ENCODE data around the gene ME2. TPM values are rescaled to one million over a fixed set of nuclear protein-coding genes. Genes with fewer than 3 reads are reported as not detected.

The ME2 gene
- total RNA-seq, 1 donor, result 38.9 TPM

DNA sequence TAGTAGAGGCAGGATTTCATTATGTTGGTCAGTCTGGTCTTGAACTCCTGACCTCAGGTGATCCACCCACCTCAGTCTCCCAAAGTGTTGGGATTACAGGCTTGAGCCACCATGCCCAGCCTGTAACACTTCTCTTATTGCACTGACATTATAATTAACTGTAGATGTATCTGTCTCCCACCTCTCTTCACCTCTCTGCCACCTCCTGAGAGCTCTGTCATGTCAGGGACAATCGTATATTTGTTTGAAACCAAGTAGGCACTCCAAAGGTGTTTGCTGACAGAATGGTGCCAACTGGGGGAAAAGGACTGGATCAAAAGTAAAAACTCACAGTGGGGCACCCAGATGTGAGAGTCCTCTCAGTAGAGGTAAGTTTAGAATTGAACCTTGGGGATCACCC is 17.3 kb upstream of the ME2 start:
- TF ChIP-seq, protein P1, sequence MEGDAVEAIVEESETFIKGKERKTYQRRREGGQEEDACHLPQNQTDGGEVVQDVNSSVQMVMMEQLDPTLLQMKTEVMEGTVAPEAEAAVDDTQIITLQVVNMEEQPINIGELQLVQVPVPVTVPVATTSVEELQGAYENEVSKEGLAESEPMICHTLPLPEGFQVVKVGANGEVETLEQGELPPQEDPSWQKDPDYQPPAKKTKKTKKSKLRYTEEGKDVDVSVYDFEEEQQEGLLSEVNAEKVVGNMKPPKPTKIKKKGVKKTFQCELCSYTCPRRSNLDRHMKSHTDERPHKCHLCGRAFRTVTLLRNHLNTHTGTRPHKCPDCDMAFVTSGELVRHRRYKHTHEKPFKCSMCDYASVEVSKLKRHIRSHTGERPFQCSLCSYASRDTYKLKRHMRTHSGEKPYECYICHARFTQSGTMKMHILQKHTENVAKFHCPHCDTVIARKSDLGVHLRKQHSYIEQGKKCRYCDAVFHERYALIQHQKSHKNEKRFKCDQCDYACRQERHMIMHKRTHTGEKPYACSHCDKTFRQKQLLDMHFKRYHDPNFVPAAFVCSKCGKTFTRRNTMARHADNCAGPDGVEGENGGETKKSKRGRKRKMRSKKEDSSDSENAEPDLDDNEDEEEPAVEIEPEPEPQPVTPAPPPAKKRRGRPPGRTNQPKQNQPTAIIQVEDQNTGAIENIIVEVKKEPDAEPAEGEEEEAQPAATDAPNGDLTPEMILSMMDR (IDR thresholded peaks at IDR 0.05; ENCODE audit: insufficient read depth, low read depth, low read length), result no peak
- H3K4me3 ChIP-seq (ENCODE audit: low read depth, low read length), result no peak overlapping the region
- no peak for DNase-seq (ENCODE audit: low read depth)

DNA sequence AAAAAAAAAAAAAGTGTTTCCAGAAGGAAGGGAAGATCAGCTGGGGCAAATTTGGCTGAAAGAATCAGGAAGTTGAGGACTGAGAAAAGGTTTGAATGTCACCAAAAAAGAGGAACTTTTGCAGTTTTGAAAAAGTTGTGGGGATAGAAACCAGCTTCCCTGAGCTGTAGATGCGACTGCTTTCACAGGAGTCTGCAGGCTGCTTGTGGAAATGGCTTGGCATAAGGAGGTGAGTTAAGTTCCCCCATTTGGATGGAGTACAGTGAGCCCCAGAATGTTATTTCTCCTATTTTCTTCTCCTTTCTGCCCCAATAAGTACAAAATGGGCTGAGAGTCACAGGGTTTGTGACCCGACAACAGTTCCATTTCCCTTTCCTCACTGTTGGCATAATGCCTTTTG is 16.5 kb upstream of the ME2 start:
- H3K4me3 ChIP-seq (ENCODE audit: low read depth, low read length), result no peak overlapping the region
- TF ChIP-seq, protein P1 (IDR thresholded peaks at IDR 0.05; ENCODE audit: insufficient read depth, low read depth, low read length), result no peak
- no peak for DNase-seq (ENCODE audit: low read depth)

DNA sequence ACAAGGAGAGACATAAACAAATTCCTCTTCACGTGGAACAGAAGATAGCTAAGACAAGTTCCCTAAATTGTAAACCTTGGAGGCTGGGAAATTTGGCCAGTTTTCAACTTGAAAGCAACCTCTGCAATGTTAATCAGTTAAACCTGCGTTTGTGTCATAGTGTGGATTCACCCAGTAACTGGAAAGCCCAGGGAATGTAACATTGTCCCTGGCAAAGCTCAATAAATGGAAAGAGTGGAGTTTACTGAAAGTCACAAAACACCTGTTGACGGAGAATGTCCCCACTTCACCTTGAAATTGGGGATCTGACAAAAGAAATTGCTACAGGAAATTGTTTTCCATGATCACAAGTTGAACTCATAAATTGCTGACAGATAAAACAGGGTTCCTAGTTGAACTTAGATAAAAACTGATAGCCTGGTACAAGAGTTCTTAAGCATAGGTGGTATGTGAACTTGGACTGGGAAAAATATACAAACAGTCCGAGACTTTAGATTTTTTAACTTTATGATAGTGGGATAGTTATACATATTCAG is 15.0 kb upstream of the ME2 start:
- no peak overlapping the region for H3K4me3 ChIP-seq (ENCODE audit: low read depth, low read length)
- TF ChIP-seq, protein P1 (IDR thresholded peaks at IDR 0.05; ENCODE audit: insufficient read depth, low read depth, low read length), result no peak
- no peak for DNase-seq (ENCODE audit: low read depth)

DNA sequence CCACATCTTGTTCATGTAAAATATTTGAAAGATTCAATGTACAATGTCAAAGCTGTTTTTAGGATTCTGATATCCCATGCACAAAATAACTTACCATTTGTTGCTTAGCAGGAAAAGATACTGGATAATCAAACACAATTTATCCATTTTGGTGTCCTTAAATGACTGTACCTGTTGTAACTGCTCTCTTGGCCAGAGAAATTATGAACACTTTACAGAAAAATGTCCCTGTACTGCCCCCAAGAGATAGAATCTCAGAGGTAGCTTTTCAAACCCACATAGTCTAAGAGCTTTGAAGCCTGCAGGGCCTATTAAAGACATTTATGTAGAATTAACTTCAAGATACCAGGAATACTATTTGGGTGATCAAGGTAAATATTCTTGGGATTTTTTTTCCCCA is 12.2 kb upstream of the ME2 start:
- H3K4me3 ChIP-seq (ENCODE audit: low read depth, low read length), result no peak overlapping the region
- TF ChIP-seq, protein P1 (IDR thresholded peaks at IDR 0.05; ENCODE audit: insufficient read depth, low read depth, low read length), result peak; percentile 18
- DNase-seq (ENCODE audit: low read depth), result no peak

DNA sequence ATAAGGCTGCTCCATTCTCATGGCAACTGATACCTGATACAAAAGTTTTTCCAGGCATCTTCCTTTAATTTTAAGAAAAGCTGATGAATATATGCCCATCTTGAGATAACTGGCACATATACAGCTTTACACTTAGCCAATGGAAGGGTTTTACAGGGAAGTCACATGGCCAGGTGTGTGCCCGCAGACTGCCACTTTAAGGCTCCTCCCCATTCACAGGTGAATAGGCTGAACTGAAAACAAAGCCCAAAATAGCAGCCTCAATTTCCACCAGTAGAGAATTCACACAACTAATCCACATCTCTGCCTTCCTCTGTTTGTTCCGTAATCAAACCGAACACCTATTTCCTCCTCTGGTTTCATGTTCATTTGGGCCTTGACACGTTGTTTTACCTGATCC is 9.8 kb upstream of the ME2 start:
- DNase-seq (ENCODE audit: low read depth), result no peak
- TF ChIP-seq, protein P1 (IDR thresholded peaks at IDR 0.05; ENCODE audit: insufficient read depth, low read depth, low read length), result no peak
- no peak overlapping the region for H3K4me3 ChIP-seq (ENCODE audit: low read depth, low read length)

DNA sequence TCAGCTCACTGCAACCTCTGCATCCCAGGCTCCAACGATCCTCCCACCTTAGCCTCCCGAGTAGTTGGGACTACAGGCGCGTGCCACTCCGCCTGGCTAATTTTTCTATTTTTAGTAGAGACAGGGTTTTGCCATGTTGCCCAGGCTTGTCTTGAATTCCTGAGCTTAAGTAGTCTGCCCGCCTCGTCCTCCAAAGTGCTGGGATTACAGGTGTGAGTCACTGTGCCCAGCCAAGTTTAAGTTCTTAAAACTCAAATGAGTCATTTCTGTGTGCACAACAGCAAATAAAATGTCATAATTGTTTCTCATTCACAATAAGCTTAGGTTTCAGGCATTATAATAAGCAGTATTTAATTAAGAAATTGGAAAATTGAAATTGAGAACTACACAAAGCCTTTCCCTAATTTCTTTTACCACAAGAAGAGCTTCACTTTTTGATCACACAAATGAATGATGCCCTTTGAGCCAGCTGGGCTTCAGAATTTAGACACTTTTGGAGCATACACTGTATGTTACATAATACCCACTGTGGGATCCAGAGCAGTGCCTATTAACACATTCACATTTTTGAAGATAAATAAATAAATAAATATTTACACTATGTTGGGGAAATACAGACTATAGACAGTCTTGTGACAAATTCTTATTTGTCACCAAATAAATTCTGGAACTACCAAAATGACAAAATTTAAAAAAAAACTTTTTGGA is 8.6 kb upstream of the ME2 start:
- no peak overlapping the region for H3K4me3 ChIP-seq (ENCODE audit: low read depth, low read length)
- TF ChIP-seq, protein P1 (IDR thresholded peaks at IDR 0.05; ENCODE audit: insufficient read depth, low read depth, low read length), result no peak
- peak; percentile 50 for DNase-seq (ENCODE audit: low read depth)

DNA sequence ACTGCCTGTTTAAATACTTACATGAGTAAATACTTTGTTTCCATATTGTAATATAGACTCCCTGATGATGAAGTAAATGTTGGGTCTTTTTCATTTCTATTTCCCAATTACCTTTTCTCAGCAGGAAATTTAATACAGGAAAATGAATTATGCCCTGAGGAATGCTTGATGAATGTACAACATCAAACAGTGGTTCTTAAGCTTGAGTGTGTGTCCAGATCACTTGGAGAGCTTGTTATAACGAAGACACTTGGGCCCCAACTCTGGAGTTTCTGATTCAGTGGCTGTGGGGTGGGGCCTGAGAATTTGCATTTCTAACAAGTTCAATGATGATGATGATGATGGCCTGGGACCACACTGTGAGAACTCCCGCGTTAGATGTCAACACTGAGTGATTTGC is 7.1 kb upstream of the ME2 start:
- H3K4me3 ChIP-seq (ENCODE audit: low read depth, low read length), result no peak overlapping the region
- TF ChIP-seq, protein P1 (IDR thresholded peaks at IDR 0.05; ENCODE audit: insufficient read depth, low read depth, low read length), result no peak
- DNase-seq (ENCODE audit: low read depth), result no peak
